ENCODE results near the gene COL5A1.

Gene COL5A1

GRCh38 chr9:134877541-134877940, 235.9 kb downstream of the COL5A1 start:
- DNase-seq (ENCODE audit: low read depth in 2 of 2) = no peak

- DNase-seq (ENCODE audit: low read depth in 2 of 2) = no peak
These were observed 238.3 kb downstream of the COL5A1 start for GRCh38 chr9:134879664-134880483.

- no peak for DNase-seq (ENCODE audit: low read depth in 2 of 2)
These were observed 239.1 kb downstream of the COL5A1 start, which contains the start of gene FCN2 for GRCh38 chr9:134880484-134881312. TSS of gene FCN2 (plus strand) at chr9:134880810. CDS start at chr9:134880822, 12 bp downstream.

- DNase-seq (ENCODE audit: low read depth in 2 of 2) = no peak
These were observed 239.7 kb downstream of the COL5A1 start for GRCh38 chr9:134881313-134881670.

GRCh38 chr9:134882204-134882785, 240.7 kb downstream of the COL5A1 start:
- no peak for DNase-seq (ENCODE audit: low read depth in 2 of 2)

- no peak for DNase-seq (ENCODE audit: low read depth in 2 of 2)
These were observed 241.6 kb downstream of the COL5A1 start for GRCh38 chr9:134883040-134883782.

GRCh38 chr9:134884492-134884891, 242.9 kb downstream of the COL5A1 start:
- no peak for DNase-seq (ENCODE audit: low read depth in 2 of 2)

- no peak for DNase-seq (ENCODE audit: low read depth in 2 of 2)
These were observed 243.5 kb downstream of the COL5A1 start for GRCh38 chr9:134885001-134885678.

- DNase-seq (ENCODE audit: low read depth in 2 of 2) = no peak
These were observed 244.2 kb downstream of the COL5A1 start for GRCh38 chr9:134885679-134886412.

GRCh38 chr9:134886413-134886913, 244.9 kb downstream of the COL5A1 start:
- no peak for DNase-seq (ENCODE audit: low read depth in 2 of 2)

GRCh38 chr9:134887219-134887618, 245.6 kb downstream of the COL5A1 start:
- DNase-seq (ENCODE audit: low read depth in 2 of 2) = no peak

- no peak for DNase-seq (ENCODE audit: low read depth in 2 of 2)
These were observed 246.3 kb downstream of the COL5A1 start for GRCh38 chr9:134887686-134888602.

GRCh38 chr9:134888603-134889190, 247.1 kb downstream of the COL5A1 start:
- no peak for DNase-seq (ENCODE audit: low read depth in 2 of 2)

- DNase-seq (ENCODE audit: low read depth in 2 of 2) = no peak
These were observed 248.0 kb downstream of the COL5A1 start for GRCh38 chr9:134889386-134890154.

- DNase-seq (ENCODE audit: low read depth in 2 of 2) = no peak
These were observed 248.5 kb downstream of the COL5A1 start for GRCh38 chr9:134890155-134890495.

- DNase-seq (ENCODE audit: low read depth in 2 of 2) = no peak
These were observed 249.4 kb downstream of the COL5A1 start for GRCh38 chr9:134891053-134891452.

GRCh38 chr9:134891713-134892112, 250.1 kb downstream of the COL5A1 start:
- DNase-seq (ENCODE audit: low read depth in 2 of 2) = no peak

GRCh38 chr9:134892221-134892620, 250.6 kb downstream of the COL5A1 start:
- no peak for DNase-seq (ENCODE audit: low read depth in 2 of 2)
